Spleen (tissue), 11 donors: Measurements from ENCODE around the gene SEMA7A. TPM values are rescaled to one million over a fixed set of nuclear protein-coding genes. Genes with fewer than 3 reads are reported as not detected.
"Not testable (repeated sequence)": the region's sequence is repeated elsewhere in the genome, so short reads cannot be mapped to it uniquely, and the experiment has no call there.

Experiments
- DNase-seq: peaks from one replicate; pipeline ENCODE4 v3.0.0-alpha.2; 2020
- H3K27ac ChIP-seq, 8 donors: fragments of 200-600 bp; sonication (generic) in 7 of 8; 1 replicate in 4 of 8; 2 replicates in 4 of 8; pipeline versions ENCODE4 v1.5.0 to v1.8.0; 2016 to 2021; ENCODE audit warnings: inconsistent platforms in 4 of 8, mild to moderate bottlenecking in 4 of 8, moderate library complexity in 1 of 8
- H3K27me3 ChIP-seq, 7 donors: fragments of 200-600 bp; sonication (generic) in 6 of 7; replicated peaks in 1 of 7; 1 replicate in 4 of 7; 2 replicates in 3 of 7; pipeline versions ENCODE4 v1.5.0 to v1.8.0; 2016 to 2021; ENCODE audit warnings: inconsistent platforms in 3 of 7, mild to moderate bottlenecking in 1 of 7
- H3K36me3 ChIP-seq, 6 donors: fragments of 200-600 bp; sonication (generic) in 5 of 6; 1 replicate in 4 of 6; 2 replicates in 2 of 6; pipeline versions ENCODE4 v1.5.0 to v1.8.0; 2016 to 2021; ENCODE audit warnings: inconsistent platforms in 2 of 6
- H3K4me1 ChIP-seq, 6 donors: fragments of 200-600 bp; sonication (generic) in 5 of 6; 1 replicate in 3 of 6; 2 replicates in 3 of 6; pipeline versions ENCODE4 v1.5.0 to v1.8.0; 2016 to 2021; ENCODE audit warnings: inconsistent platforms in 3 of 6
- H3K4me3 ChIP-seq, 8 donors: fragments of 200-600 bp; sonication (generic) in 7 of 8; 1 replicate in 4 of 8; 2 replicates in 4 of 8; pipeline versions ENCODE4 v1.5.0 to v1.8.0; 2016 to 2021; ENCODE audit warnings: inconsistent platforms in 4 of 8, mild to moderate bottlenecking in 4 of 8, moderate library complexity in 2 of 8
- H3K9me3 ChIP-seq, 8 donors: fragments of 200-600 bp; sonication (generic) in 7 of 8; 1 replicate in 4 of 8; 2 replicates in 4 of 8; pipeline versions ENCODE4 v1.5.0 to v1.8.0; 2016 to 2021; ENCODE audit warnings: inconsistent platforms in 4 of 8
- CTCF ChIP-seq, 11 experiments: fragments of 200-600 bp in 7 of 11; fragments of 450-650 bp in 4 of 11; sonication (generic) in 4 of 11; IDR thresholded peaks in 8 of 11; conservative IDR thresholded peaks in 3 of 11; 1 replicate in 7 of 11; 2 replicates in 4 of 11; pipeline versions ENCODE4 v1.4.0 to v1.8.0; 2016 to 2021; ENCODE audit warnings: antibody characterized with exemption in 11 of 11, inconsistent platforms in 4 of 11, mild to moderate bottlenecking in 1 of 11
- POLR2A ChIP-seq, 3 donors: fragments of 450-650 bp; IDR thresholded peaks; one replicate each; pipeline ENCODE4 v1.5.1; 2017; ENCODE audit warnings: antibody characterized with exemption in 3 of 3, mild to moderate bottlenecking in 1 of 3
- POLR2AphosphoS5 ChIP-seq, 3 donors: sonication (generic); formaldehyde crosslinking; IDR thresholded peaks; one replicate each; pipeline ENCODE4 v1.5.1; 2017; ENCODE audit warnings: antibody characterized with exemption in 3 of 3
- WGBS, 5 donors: extraction: QIAGEN DNeasy Blood & Tissue Kit in 3 of 5; methylation state at CpG; one replicate each; pipeline versions ENCODE4 v1.1.5 to v1.1.7; 2013 to 2018; 5-methylcytosine and 5-hydroxymethylcytosine counted together
- intact Hi-C: fragments of 100-400 bp; cut with DNase I; formaldehyde crosslinking; loops from one replicate; pipeline ENCODE4 v1.15.0; 2023; ENCODE audit warnings: low total_unique reads
- polyA plus RNA-seq, 3 donors: library from polyadenylated mRNA; stranded (reverse); fragments of 200-250 nt; gene quantifications; one replicate each; pipeline ENCODE4 v1.2.1, GENCODE V29; 2013
- total RNA-seq, 7 donors: library from RNA; depleted of rRNA in 3 of 7; stranded (reverse); fragments of >200 nt in 3 of 7; fragmentation: NEBNext Ultra II Directional in 4 of 7; extraction: Animal tissue kit (Norgen Biotek cat#: 25700) in 4 of 7; gene quantifications; one replicate each; pipeline versions ENCODE4 v1.1.0 to v1.2.1, GENCODE V29; 2016 to 2021
- donor health status: healthy with polysubstance abuse.
- donor health status: DM: no; HTN: no; CAD: no; lungs with moderate emphysema.
- donor health status: DM: no; HTN: no; CAD: no.
- donor health status: Bipolar disorder and iron deficiency.
- donor health status: healthy.
- donor health status: DM: no; HTN: no; CAD: no.
- donor health status: DM: yes; HTN: yes; CAD: no.

Gene SEMA7A
- total and polyA plus RNA-seq, 10 donors = 41.6 to 154 (median 127) TPM

DNA sequence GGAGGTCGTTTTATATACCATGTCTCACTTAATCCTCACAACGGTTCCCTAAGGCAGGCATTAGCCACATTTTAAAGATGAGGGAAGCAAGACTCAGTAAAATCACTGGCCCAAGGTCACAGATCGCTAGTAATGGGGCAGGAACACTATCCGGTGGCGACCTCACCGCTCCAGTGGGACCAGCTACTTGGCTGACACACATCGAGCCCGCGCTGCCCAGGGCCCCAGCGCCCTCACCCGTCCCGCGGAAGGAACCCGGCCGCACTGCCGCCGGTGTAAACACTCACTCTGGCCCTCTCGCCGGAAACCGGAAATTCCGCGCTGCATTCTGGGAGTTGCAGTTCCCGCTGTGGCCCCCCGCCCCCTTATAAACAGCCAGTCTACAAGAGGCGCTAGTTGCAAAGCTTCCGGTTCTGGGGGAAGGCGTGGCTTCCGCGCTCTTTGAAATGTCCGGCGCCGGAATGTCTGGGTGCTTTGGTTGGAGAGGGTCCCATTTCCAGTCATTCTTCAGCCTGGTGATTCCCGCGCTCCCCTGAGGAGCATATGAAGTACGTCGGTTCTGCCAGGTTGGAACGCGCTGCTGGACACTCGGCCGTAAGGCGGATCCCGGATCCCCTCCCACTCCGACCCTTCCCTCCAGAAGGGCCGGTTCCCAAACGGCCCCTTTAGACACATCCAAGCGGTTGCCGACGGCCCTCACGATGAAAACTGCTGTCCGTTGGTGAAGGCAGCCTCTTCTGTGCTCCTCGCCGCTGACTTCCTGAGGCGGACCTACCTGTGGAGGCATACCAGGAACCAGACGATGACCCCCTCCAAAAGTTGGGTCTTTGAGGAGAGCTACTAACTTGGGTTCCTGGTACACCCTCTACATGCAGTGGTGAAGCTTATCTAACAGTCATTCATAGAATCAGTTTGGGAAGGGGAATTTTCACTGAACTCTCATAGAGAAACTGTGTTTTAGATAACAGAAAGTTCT, 27.4 kb upstream of the SEMA7A start, which contains the start of gene UBL7:
Gene UBL7 (minus strand): TSS at position 290 of the 976 bp plus-strand sequence. CDS start 2,293 bp downstream, outside the sequence.
- Histone ChIP-seq H3K27ac (peak within 1 kb of the TSS; percentile 61 to 95 (median 92)), H3K4me3 (peak within 1 kb of the TSS; percentile 57 to 94 (median 77)), H3K36me3 (peaks cover 0 to 35% (median 15%) of the 10 kb centered on the region in 6 donors), H3K9me3 (no peaks in the 10 kb centered on the region), H3K4me1 (peaks cover 19 to 66% (median 41%) of the 10 kb centered on the region in 6 donors), H3K27me3 (no peaks in the 10 kb centered on the region)
- DNase-seq = peak; percentile 99
- TF ChIP-seq POLR2AphosphoS5 (IDR thresholded peaks at IDR 0.05) (peak; percentile 99), POLR2A (IDR thresholded peaks at IDR 0.05) (peak; percentile 67 to 91 (median 74)), CTCF (IDR thresholded peaks at IDR 0.05 in 8 of 11, conservative IDR thresholded peaks at IDR 0.05 in 3 of 11) (peak in 6 of 11 experiments; percentile 18 to 48 (median 37))
- intact Hi-C loops = no loop called here
- WGBS, 5 donors = 0% methylated on average over 45 to 54 of the region's 54 CpGs

DNA sequence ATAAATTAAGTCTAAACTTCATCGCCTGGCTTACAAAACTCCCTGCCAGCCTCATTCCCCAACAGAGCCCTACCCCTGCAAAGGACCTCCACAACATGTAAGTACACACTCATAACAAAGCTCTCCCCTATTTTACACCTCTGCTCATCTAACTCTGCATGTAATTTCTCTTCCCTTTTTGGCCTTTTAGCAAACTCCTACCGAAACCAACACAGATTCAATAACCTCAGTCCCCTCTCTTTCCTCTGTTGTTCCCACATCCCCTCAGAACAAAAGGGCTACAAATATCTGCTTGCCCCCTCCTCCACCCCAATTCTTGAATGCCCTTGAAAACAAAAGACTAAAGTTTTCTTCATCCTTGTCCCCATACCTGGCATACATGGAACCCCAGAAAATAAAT, 26.5 kb upstream of the SEMA7A start:
- no peak for DNase-seq
- intact Hi-C loops = no loop called here
- Histone ChIP-seq H3K27me3 (no peaks in the 10 kb centered on the region), H3K4me3 (peak overlapping the region; percentile 57 to 94 (median 77)), H3K27ac (peak overlapping the region; percentile 61 to 95 (median 92)), H3K9me3 (no peaks in the 10 kb centered on the region), H3K36me3 (peaks cover 0 to 36% (median 19%) of the 10 kb centered on the region in 6 donors), H3K4me1 (peaks cover 19 to 66% (median 43%) of the 10 kb centered on the region in 6 donors)
- WGBS, 5 donors = 32 to 39% (median 35%) methylated on average over 2 of the region's 2 CpGs
- TF ChIP-seq POLR2AphosphoS5 (IDR thresholded peaks at IDR 0.05) = no peak
- TF ChIP-seq POLR2A (IDR thresholded peaks at IDR 0.05) = no peak
- TF ChIP-seq CTCF (IDR thresholded peaks at IDR 0.05 in 8 of 11, conservative IDR thresholded peaks at IDR 0.05 in 3 of 11) = no peak

GRCh38 chr15:74459798-74460197, 26.0 kb upstream of the SEMA7A start:
- intact Hi-C loops, H3K9me3 ChIP-seq, H3K27me3 ChIP-seq, DNase-seq: not testable (repeated sequence)
- Histone ChIP-seq H3K27ac (peak overlapping the region in 5 of 8 donors; percentile 92 to 95 (median 93)), H3K4me3 (peak overlapping the region in 3 of 8 donors; percentile 75 to 94 (median 79)), H3K36me3 (peaks cover 0 to 41% (median 21%) of the 10 kb centered on the region in 6 donors), H3K4me1 (peaks cover 19 to 68% (median 43%) of the 10 kb centered on the region in 6 donors)
- WGBS, 5 donors = 88 to 96% (median 93%) methylated on average over 12 to 14 of the region's 14 CpGs

GRCh38 chr15:74458473-74458872, 24.7 kb upstream of the SEMA7A start:
- Histone ChIP-seq H3K27me3 (no peaks in the 10 kb centered on the region), H3K36me3 (peaks cover 0 to 54% (median 28%) of the 10 kb centered on the region in 6 donors), H3K9me3 (no peaks in the 10 kb centered on the region), H3K27ac (no peak overlapping the region), H3K4me3 (no peak overlapping the region), H3K4me1 (peaks cover 19 to 68% (median 46%) of the 10 kb centered on the region in 6 donors)
- intact Hi-C loops = no loop called here
- 86 to 96% (median 93%) methylated on average over 3 of the region's 3 CpGs for WGBS, 5 donors
- DNase-seq = no peak
- no peak for TF ChIP-seq CTCF (IDR thresholded peaks at IDR 0.05 in 8 of 11, conservative IDR thresholded peaks at IDR 0.05 in 3 of 11)
- TF ChIP-seq POLR2AphosphoS5 (IDR thresholded peaks at IDR 0.05) = no peak
- TF ChIP-seq POLR2A (IDR thresholded peaks at IDR 0.05) = no peak

DNA sequence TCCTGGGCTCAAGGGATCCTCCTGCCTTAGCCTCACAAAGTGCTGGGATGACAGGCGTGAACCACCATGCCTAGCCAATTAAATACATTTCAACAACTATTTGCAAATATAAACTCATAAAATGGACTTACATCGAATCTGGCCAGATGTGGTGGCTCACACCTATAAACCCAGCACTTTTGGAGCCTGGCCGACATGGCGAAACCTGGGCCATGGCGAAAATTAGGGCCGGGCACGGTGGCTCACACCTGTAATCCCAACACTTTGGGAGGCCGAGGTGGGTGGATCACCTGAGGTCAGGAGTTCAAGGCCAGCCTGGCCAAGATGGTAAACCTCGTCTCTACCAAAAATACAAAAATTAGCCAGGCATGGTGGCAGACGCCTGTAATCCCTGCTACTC, 23.3 kb upstream of the SEMA7A start:
- H3K27ac ChIP-seq, DNase-seq, H3K4me3 ChIP-seq, intact Hi-C loops, H3K27me3 ChIP-seq, H3K9me3 ChIP-seq: not testable (repeated sequence)
- Histone ChIP-seq H3K4me1 (peaks cover 14 to 67% (median 39%) of the 10 kb centered on the region in 6 donors), H3K36me3 (peaks cover 0 to 68% (median 36%) of the 10 kb centered on the region in 6 donors)
- 91 to 97% (median 96%) methylated on average over 4 to 10 of the region's 10 CpGs for WGBS, 5 donors
